Parietal lobe (tissue), 2 donors: ENCODE results near the gene HEMGN. TPM values are rescaled to one million over a fixed set of nuclear protein-coding genes. Genes with fewer than 3 reads are reported as not detected.

Experiments
- small RNA-seq: library from RNA; depleted of rRNA; stranded (forward); fragments of <200 nt; gene quantifications from one replicate; pipeline ENCODE3, GENCODE V24; 2014; ENCODE audit warnings: low replicate concordance
- total RNA-seq: library from RNA; depleted of rRNA; stranded (reverse); fragments of >200 nt; gene quantifications from one replicate; pipeline ENCODE4 v1.2.3, GENCODE V29; 2014

The HEMGN gene, protein sequence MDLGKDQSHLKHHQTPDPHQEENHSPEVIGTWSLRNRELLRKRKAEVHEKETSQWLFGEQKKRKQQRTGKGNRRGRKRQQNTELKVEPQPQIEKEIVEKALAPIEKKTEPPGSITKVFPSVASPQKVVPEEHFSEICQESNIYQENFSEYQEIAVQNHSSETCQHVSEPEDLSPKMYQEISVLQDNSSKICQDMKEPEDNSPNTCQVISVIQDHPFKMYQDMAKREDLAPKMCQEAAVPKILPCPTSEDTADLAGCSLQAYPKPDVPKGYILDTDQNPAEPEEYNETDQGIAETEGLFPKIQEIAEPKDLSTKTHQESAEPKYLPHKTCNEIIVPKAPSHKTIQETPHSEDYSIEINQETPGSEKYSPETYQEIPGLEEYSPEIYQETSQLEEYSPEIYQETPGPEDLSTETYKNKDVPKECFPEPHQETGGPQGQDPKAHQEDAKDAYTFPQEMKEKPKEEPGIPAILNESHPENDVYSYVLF
- 0.94 TPM for total RNA-seq

GRCh38 chr9:97938081-97938644 is at the start of gene HEMGN:
HEMGN (minus strand) TSS chr9:97938172; CDS start chr9:97938136, 36 bp downstream.

GRCh38 chr9:97982683-97983588 is 45.0 kb upstream of the HEMGN start, which contains the start of gene ANP32B:
ANP32B (plus strand) TSS chr9:97983341; CDS start chr9:97983556, 215 bp downstream.

GRCh38 chr9:97921959-97922724 is 15.8 kb downstream of the HEMGN start, which contains the start of gene TRMO:
TRMO (minus strand) TSS chr9:97922500; CDS start chr9:97922493, 7 bp downstream.

Small RNA genes within 50 kb of the gene (small RNA-seq; reads per million reads assigned to genes)
- not detected for gene RF00019

Other genes starting within 250 kb of the HEMGN start
- gene XPA, start 240.8 kb downstream of the HEMGN start, total RNA-seq = 32.6 TPM
- gene FOXE1, start 84.9 kb downstream of the HEMGN start, total RNA-seq = not detected
- 23.5 TPM for gene TRMO, start 15.7 kb downstream of the HEMGN start, total RNA-seq
- gene ANP32B, start 45.2 kb upstream of the HEMGN start, total RNA-seq = 10.3 TPM
- 19.1 TPM for gene NANS, start 118.6 kb upstream of the HEMGN start, total RNA-seq
- gene TRIM14, start 181.1 kb upstream of the HEMGN start, total RNA-seq = 4.4 TPM